ENCODE measurements around the gene FADS2.

- TF ChIP-seq POLR2A (IDR thresholded peaks at IDR 0.05) = no peak
- no peak for TF ChIP-seq CTCF (IDR thresholded peaks at IDR 0.05)
Observed at GRCh38 chr11:61889831-61890230, 61.7 kb downstream of the FADS2 start.

Data from transverse colon (tissue), 3 donors.